Osteocyte (in vitro differentiated cells): ENCODE data around the gene LVRN. TPM values are rescaled to one million over a fixed set of nuclear protein-coding genes. Genes with fewer than 3 reads are reported as not detected.

Experiments used
- DNase-seq: peaks from one replicate; pipeline ENCODE4 v3.0.0; 2021; ENCODE audit warnings: mixed read lengths; ENCODE audit not compliant: unreplicated experiment; ENCODE audit errors: extremely low spot score
- H3K27ac Mint-ChIP-seq: one replicate; pipeline ENCODE4 v1.8.0; 2021; ENCODE audit warnings: mild to moderate bottlenecking, mixed read lengths; ENCODE audit not compliant: unreplicated experiment
- H3K27me3 Mint-ChIP-seq: one replicate; pipeline ENCODE4 v1.8.0; 2021; ENCODE audit warnings: mixed read lengths; ENCODE audit not compliant: unreplicated experiment
- H3K36me3 Mint-ChIP-seq: one replicate; pipeline ENCODE4 v1.8.0; 2021; ENCODE audit warnings: mixed read lengths; ENCODE audit not compliant: unreplicated experiment
- H3K4me1 Mint-ChIP-seq: one replicate; pipeline ENCODE4 v1.8.0; 2021; ENCODE audit warnings: mixed read lengths; ENCODE audit not compliant: unreplicated experiment
- H3K4me3 Mint-ChIP-seq: one replicate; pipeline ENCODE4 v1.8.0; 2021; ENCODE audit warnings: mild to moderate bottlenecking, moderate library complexity, mixed read lengths; ENCODE audit not compliant: unreplicated experiment
- H3K9me3 Mint-ChIP-seq: one replicate; pipeline ENCODE4 v1.8.0; 2021; ENCODE audit warnings: mixed read lengths; ENCODE audit not compliant: unreplicated experiment
- total RNA-seq: library from RNA; stranded (reverse); gene quantifications from 2 replicates; pipeline ENCODE4 v1.2.1, GENCODE V29; 2021
- TF ChIP-seq, protein P1 (sequence below): fragments of 200-600 bp; sonication (generic); IDR thresholded peaks from 2 replicates; pipeline ENCODE4 v1.5.0; 2021; ENCODE audit warnings: antibody characterized with exemption, mild to moderate bottlenecking, moderate library complexity

The LVRN gene
- total RNA-seq, 1 donor from 2014 or later, result 0.40 TPM

DNA sequence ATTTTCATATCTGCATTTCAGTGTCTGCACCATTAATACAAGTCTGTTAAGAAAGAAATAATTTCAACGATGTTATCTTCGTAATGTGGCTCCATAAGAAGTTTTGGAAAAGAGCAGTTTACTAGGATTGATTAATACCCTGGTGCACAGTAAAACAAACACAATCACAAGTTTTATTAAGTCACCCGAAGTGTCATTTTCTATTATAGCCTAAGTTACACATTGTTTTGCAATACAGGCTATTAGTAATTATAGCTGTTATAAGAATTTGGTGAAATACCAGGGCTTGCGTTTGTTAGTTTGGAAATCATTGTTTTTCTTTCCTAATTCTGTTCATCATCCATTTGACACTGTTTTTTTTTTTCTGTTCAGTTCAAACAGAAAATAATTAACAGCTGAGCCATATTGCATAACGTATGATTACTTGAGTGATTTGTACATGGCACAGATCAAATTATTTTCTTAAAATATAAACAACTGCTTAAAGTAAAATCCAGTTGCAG, 30.6 kb downstream of the LVRN start:
- Mint-ChIP-seq H3K36me3 (no peaks in the 10 kb centered on the region), H3K4me3 (no peak overlapping the region), H3K27ac (no peak overlapping the region), H3K9me3 (peaks cover 4% of the 10 kb centered on the region), H3K27me3 (peaks cover 10% of the 10 kb centered on the region), H3K4me1 (no peaks in the 10 kb centered on the region)
- DNase-seq, result no peak
- TF ChIP-seq, protein P1, sequence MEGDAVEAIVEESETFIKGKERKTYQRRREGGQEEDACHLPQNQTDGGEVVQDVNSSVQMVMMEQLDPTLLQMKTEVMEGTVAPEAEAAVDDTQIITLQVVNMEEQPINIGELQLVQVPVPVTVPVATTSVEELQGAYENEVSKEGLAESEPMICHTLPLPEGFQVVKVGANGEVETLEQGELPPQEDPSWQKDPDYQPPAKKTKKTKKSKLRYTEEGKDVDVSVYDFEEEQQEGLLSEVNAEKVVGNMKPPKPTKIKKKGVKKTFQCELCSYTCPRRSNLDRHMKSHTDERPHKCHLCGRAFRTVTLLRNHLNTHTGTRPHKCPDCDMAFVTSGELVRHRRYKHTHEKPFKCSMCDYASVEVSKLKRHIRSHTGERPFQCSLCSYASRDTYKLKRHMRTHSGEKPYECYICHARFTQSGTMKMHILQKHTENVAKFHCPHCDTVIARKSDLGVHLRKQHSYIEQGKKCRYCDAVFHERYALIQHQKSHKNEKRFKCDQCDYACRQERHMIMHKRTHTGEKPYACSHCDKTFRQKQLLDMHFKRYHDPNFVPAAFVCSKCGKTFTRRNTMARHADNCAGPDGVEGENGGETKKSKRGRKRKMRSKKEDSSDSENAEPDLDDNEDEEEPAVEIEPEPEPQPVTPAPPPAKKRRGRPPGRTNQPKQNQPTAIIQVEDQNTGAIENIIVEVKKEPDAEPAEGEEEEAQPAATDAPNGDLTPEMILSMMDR, result no peak

DNA sequence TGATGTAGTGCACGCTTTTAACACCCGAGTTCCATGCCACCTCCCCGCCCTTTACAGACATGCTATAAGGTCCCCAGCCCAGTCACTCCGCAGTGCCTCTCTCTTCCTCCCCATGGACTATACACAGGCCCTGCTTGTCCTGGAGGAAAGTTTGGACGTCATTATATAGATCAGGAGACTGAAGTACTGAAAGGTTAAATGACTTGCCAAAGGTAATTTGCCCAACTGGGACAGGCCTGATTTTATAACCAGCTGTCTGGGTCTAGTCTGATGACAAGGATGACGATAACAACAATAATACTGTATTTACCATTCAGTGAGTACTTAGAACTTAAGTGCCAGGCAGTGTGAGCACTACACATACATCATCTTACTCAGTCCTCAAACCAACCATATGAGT, 33.1 kb downstream of the LVRN start:
- peaks cover 4% of the 10 kb centered on the region for H3K9me3 Mint-ChIP-seq
- no peak overlapping the region for H3K4me3 Mint-ChIP-seq
- no peaks in the 10 kb centered on the region for H3K36me3 Mint-ChIP-seq
- no peaks in the 10 kb centered on the region for H3K4me1 Mint-ChIP-seq
- TF ChIP-seq, protein P1, result no peak
- H3K27me3 Mint-ChIP-seq, result peaks cover 10% of the 10 kb centered on the region
- DNase-seq, result no peak
- no peak overlapping the region for H3K27ac Mint-ChIP-seq

DNA sequence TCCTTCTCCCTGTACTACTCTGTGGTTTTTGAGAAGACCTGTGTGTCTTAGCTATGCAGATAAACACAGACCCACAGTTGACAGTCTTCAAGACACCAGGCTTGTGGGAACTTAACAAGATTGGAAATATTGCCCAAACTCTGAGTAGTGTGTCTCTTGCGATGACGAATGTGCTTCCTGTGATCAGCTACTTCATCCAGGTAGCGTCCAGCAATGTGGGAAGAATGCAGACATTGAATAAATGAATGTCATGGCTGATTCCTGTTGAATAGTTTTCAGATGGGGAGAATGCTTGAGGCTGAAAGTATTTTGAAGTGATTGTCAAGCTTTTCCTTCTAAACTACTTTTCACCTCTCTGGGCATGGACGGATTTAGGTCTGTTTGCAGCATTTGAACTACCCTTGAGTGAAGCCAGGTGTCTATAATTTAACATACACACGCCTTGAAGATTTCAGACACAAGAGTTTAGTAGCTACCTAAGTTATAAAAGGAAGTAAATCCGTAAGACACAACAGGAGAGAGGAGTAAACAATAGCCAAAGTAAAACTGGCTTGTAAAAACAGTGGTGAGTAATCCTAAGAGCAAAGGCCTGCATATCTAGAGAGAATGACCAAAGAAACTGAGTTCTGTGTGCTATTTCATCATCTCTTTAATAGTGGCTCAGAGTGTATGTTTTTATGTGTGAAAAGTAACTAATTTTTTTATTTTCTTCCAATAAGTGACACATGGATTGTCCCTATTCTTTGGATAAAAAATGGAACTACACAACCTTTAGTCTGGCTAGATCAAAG, 40.0 kb downstream of the LVRN start:
- Mint-ChIP-seq H3K36me3 (no peaks in the 10 kb centered on the region), H3K27ac (no peak overlapping the region), H3K4me1 (no peaks in the 10 kb centered on the region), H3K27me3 (no peaks in the 10 kb centered on the region), H3K9me3 (no peaks in the 10 kb centered on the region), H3K4me3 (no peak overlapping the region)
- TF ChIP-seq, protein P1, result no peak
- DNase-seq, result no peak

DNA sequence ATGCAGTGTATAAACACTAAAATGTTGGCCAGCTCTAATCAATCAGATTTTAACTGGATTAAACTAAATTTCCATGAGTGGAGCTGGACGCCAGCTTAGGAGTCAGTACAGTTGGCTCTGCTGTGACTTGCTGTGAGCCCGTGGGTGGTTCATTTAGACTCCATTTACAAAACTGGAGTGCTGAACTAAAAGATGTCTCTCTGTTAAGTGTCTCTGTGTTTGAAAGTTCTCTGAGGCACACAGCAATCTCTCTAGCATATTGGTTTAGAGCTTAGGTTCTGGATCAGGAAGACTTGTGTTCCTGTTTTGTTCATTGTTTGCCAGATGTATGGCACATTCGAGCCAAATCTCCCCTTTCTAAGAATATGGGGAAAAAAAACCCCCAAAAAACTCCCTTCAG, 42.0 kb downstream of the LVRN start:
- H3K27ac Mint-ChIP-seq, result no peak overlapping the region

DNA sequence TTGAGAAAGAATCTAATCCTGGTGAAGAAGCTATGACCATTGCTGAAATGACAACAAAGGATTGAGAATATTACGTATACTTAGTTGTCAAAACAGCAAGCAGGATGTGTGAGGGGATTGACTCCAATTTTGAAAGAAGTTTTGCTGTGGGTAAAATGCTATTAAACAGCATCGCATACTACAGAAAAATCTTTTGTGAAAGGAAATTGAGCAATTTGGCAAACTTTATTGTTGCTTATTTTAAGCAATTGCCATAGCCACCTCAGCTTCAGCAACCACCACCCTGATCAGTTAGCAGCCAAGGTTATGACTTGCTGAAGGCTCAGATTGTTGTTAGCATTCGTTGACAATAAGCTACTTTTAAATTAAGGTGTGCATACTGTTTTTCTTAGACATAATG, 47.5 kb downstream of the LVRN start:
- no peak overlapping the region for H3K4me3 Mint-ChIP-seq
- TF ChIP-seq, protein P1, result no peak
- no peak for DNase-seq
- H3K27me3 Mint-ChIP-seq, result no peaks in the 10 kb centered on the region
- no peak overlapping the region for H3K27ac Mint-ChIP-seq
- no peaks in the 10 kb centered on the region for H3K36me3 Mint-ChIP-seq
- peaks cover 4% of the 10 kb centered on the region for H3K4me1 Mint-ChIP-seq
- H3K9me3 Mint-ChIP-seq, result no peaks in the 10 kb centered on the region

More for the DNA sequence above, 42.0 kb downstream of the LVRN start:
- Mint-ChIP-seq H3K36me3 (no peaks in the 10 kb centered on the region), H3K27me3 (no peaks in the 10 kb centered on the region), H3K9me3 (no peaks in the 10 kb centered on the region), H3K4me1 (no peaks in the 10 kb centered on the region), H3K4me3 (no peak overlapping the region)
- TF ChIP-seq, protein P1, result no peak
- DNase-seq, result no peak
